IMR-90 (cell line): Measurements from ENCODE around the gene PHKG2. TPM values are rescaled to one million over a fixed set of nuclear protein-coding genes. Genes with fewer than 3 reads are reported as not detected.
"Not testable (repeated sequence)": the region's sequence is repeated elsewhere in the genome, so short reads cannot be mapped to it uniquely, and the experiment has no call there.

Source experiments
- ATAC-seq: fragments of 200-7000 bp; cut with Tn5 transposase; 2 replicates; pipeline ENCODE4 v1.9.1; 2020; ENCODE audit warnings: low read depth, mild to moderate bottlenecking, moderate library complexity
- BruUV-seq: library from RNA; stranded (reverse); fragments of 400-500 nt; replicated peaks from 2 replicates; lab custom pipeline; 2021; lab: Mats Ljungman, UMichigan
- CTCF ChIA-PET: fragments of 300-600 bp; formaldehyde crosslinking; extraction: SDS; loops from one replicate; lab custom pipeline; 2021; ENCODE audit warnings: antibody characterized with exemption; lab: Yijun Ruan, JAX
- POLR2A ChIA-PET: fragments of 300-600 bp; sonication (Branson Sonifier 250); formaldehyde crosslinking; loops from one replicate; lab custom pipeline; 2022; ENCODE audit warnings: antibody characterized with exemption; ENCODE audit not compliant: unreplicated experiment; lab: Charles Lee
- DNase-seq: peaks from one replicate; pipeline ENCODE4 v3.0.0; 2013
- H2AFZ ChIP-seq: replicated peaks from 2 replicates; pipeline ENCODE3; 2013; ENCODE audit warnings: low read length, mild to moderate bottlenecking; ENCODE audit not compliant: poor library complexity
- H2AK5ac ChIP-seq: 2 replicates; pipeline ENCODE4 v1.6.1; 2013; ENCODE audit warnings: low read depth, low read length, inconsistent platforms
- H2AK9ac ChIP-seq: replicated peaks from 2 replicates; pipeline ENCODE3; 2013; ENCODE audit warnings: mild to moderate bottlenecking, low read depth, low read length, moderate library complexity; ENCODE audit not compliant: poor library complexity
- H2BK120ac ChIP-seq: 2 replicates; pipeline ENCODE4 v1.6.1; 2013; ENCODE audit warnings: low read depth, low read length, inconsistent platforms
- H2BK15ac ChIP-seq: 3 replicates; pipeline ENCODE4 v1.6.1; 2013; ENCODE audit warnings: low read depth, low read length, inconsistent platforms
- H2BK20ac ChIP-seq: 2 replicates; pipeline ENCODE4 v1.6.1; 2013; ENCODE audit warnings: low read depth, mild to moderate bottlenecking, inconsistent platforms, low read length, moderate library complexity
- H2BK5ac ChIP-seq: 2 replicates; pipeline ENCODE4 v1.6.1; 2013; ENCODE audit warnings: mild to moderate bottlenecking, low read depth, low read length, inconsistent platforms; ENCODE audit not compliant: poor library complexity, severe bottlenecking
- H3K14ac ChIP-seq: replicated peaks from 2 replicates; pipeline ENCODE4 v1.6.1; 2013; ENCODE audit warnings: low read depth, low read length, inconsistent platforms
- H3K18ac ChIP-seq: 2 replicates; pipeline ENCODE4 v1.6.1; 2013; ENCODE audit warnings: low read depth, low read length, control low read depth
- H3K23ac ChIP-seq: 2 replicates; pipeline ENCODE4 v1.6.1; 2013; ENCODE audit warnings: low read depth, low read length, inconsistent platforms
- H3K27ac ChIP-seq: 2 replicates; pipeline ENCODE4 v1.5.1; 2013; ENCODE audit warnings: mild to moderate bottlenecking, control low read depth, low read length; ENCODE audit not compliant: insufficient read depth
- H3K27me3 ChIP-seq: 2 replicates; pipeline ENCODE4 v1.6.1; 2013; ENCODE audit warnings: low read length; ENCODE audit not compliant: control insufficient read depth, insufficient read depth
- H3K36me3 ChIP-seq: 2 replicates; pipeline ENCODE4 v1.6.1; 2013; ENCODE audit warnings: low read length, mixed read lengths; ENCODE audit not compliant: control insufficient read depth, insufficient read depth
- H3K4ac ChIP-seq: 2 replicates; pipeline ENCODE4 v1.6.1; 2013; ENCODE audit warnings: low read depth, low read length, inconsistent platforms
- H3K4me1 ChIP-seq: 2 replicates; pipeline ENCODE4 v1.6.1; 2013; ENCODE audit warnings: low read length, mixed read lengths; ENCODE audit not compliant: control insufficient read depth, insufficient read depth
- H3K4me2 ChIP-seq: 2 replicates; pipeline ENCODE4 v1.6.1; 2013; ENCODE audit warnings: low read depth, mild to moderate bottlenecking, control low read depth, low read length, moderate library complexity
- H3K4me3 ChIP-seq: 2 replicates; pipeline ENCODE4 v1.5.1; 2013; ENCODE audit warnings: low read depth, mild to moderate bottlenecking, control low read depth, low read length, moderate library complexity; ENCODE audit not compliant: insufficient read depth
- H3K56ac ChIP-seq: 2 replicates; pipeline ENCODE4 v1.6.1; 2013; ENCODE audit warnings: low read length, inconsistent platforms; ENCODE audit not compliant: insufficient read depth; ENCODE audit errors: extremely low read depth
- H3K79me1 ChIP-seq, 2 experiments: 2 replicates each; pipeline ENCODE4 v1.6.1; 2013; ENCODE audit warnings: low read length in 2 of 2, inconsistent platforms in 1 of 2, low read depth in 1 of 2
- H3K9ac ChIP-seq: 2 replicates; pipeline ENCODE4 v1.6.1; 2013; ENCODE audit warnings: low read depth, low read length, control low read depth
- H3K9me1 ChIP-seq: 2 replicates; pipeline ENCODE4 v1.6.1; 2013; ENCODE audit warnings: low read length, inconsistent platforms; ENCODE audit not compliant: insufficient read depth
- H3K9me3 ChIP-seq: 2 replicates; pipeline ENCODE4 v1.6.1; 2013; ENCODE audit warnings: low read length; ENCODE audit not compliant: control insufficient read depth, insufficient read depth
- H4K20me1 ChIP-seq: 2 replicates; pipeline ENCODE4 v1.6.1; 2013; ENCODE audit warnings: low read length, inconsistent platforms; ENCODE audit not compliant: insufficient read depth
- H4K5ac ChIP-seq: 2 replicates; pipeline ENCODE4 v1.6.1; 2013; ENCODE audit warnings: mild to moderate bottlenecking, low read depth, low read length, control low read depth
- H4K8ac ChIP-seq, 2 experiments: 2 replicates each; pipeline ENCODE4 v1.6.1; 2013; ENCODE audit warnings: low read depth in 2 of 2, low read length in 2 of 2, control low read depth in 1 of 2, inconsistent platforms in 1 of 2
- H4K91ac ChIP-seq: 2 replicates; pipeline ENCODE4 v1.6.1; 2013; ENCODE audit warnings: low read depth, low read length, inconsistent platforms; ENCODE audit not compliant: insufficient read depth
- WGBS, 2 experiments: methylation state at CpG; one replicate each; pipeline versions ENCODE4 v1.1.5 to v1.1.7; 2013; ENCODE audit warnings: missing lambda C conversion rate in 2 of 2; ENCODE audit not compliant: insufficient read length in 1 of 2; ENCODE audit errors: extremely low coverage in 2 of 2; 5-methylcytosine and 5-hydroxymethylcytosine counted together
- dilution Hi-C: fragments of 300-500 bp; cut with HindIII; formaldehyde crosslinking; loops from one replicate; pipeline ENCODE4 v1.14.3; 2018; ENCODE audit warnings: low sequenced_read_pairs; ENCODE audit not compliant: unreplicated experiment
- in situ Hi-C: fragments of 300-500 bp; cut with MboI; formaldehyde crosslinking; loops from 3 replicates; pipeline ENCODE4 v1.14.3; 2019; ENCODE audit warnings: low sequenced_read_pairs, inconsistent platforms, mixed read lengths
- intact Hi-C: fragments of 100-400 bp; cut with micrococcal nuclease; formaldehyde crosslinking; loops from 2 replicates; pipeline ENCODE4 v1.10.0; 2022
- polyA plus RNA-seq, 3 experiments: library from polyadenylated mRNA; depleted of rRNA; stranded (reverse); fragments of >200 nt; gene quantifications; 2 replicates each; pipeline ENCODE4 v1.2.3, GENCODE V29; 2012; ENCODE audit warnings: low replicate concordance in 1 of 3
- total RNA-seq: library from RNA; depleted of rRNA; stranded (reverse); fragments of >200 nt; gene quantifications from 2 replicates; pipeline ENCODE4 v1.2.3, GENCODE V29; 2012

The PHKG2 gene
- total and polyA plus RNA-seq, 2 of the 4 experiments (the other 2 are of a cell fraction) = 26.0 to 38.9 TPM

GRCh38 chr16:30703071-30703470 is 45.2 kb upstream of the PHKG2 start:
- H4K91ac ChIP-seq, dilution Hi-C loops, H2AFZ ChIP-seq, in situ Hi-C loops, H3K27me3 ChIP-seq, BruUV-seq, H3K4me3 ChIP-seq, H4K8ac ChIP-seq, H3K14ac ChIP-seq, intact Hi-C loops, DNase-seq, H2BK5ac ChIP-seq, H2AK5ac ChIP-seq, H3K9ac ChIP-seq, H2AK9ac ChIP-seq, H3K4me2 ChIP-seq, H3K9me1 ChIP-seq, H4K5ac ChIP-seq, H2BK120ac ChIP-seq, H3K56ac ChIP-seq, H3K18ac ChIP-seq, H3K27ac ChIP-seq, H3K23ac ChIP-seq, H3K4me1 ChIP-seq, H3K9me3 ChIP-seq, ATAC-seq, H2BK20ac ChIP-seq, CTCF ChIA-PET, H2BK15ac ChIP-seq, H3K4ac ChIP-seq: not testable (repeated sequence)
- Histone ChIP-seq H4K20me1 (peaks cover 18% of the 10 kb centered on the region), H3K36me3 (peaks cover 52% of the 10 kb centered on the region), H3K79me1 (peaks cover 29 to 46% of the 10 kb centered on the region in 2 experiments)
- WGBS, 2 experiments = 90% methylated on average over 2 of the region's 12 CpGs; no CpG with 5 or more reads in 1 of the 2 experiments
- POLR2A ChIA-PET = interaction anchor here (0.6 kb wide), 1 partner anchor 13 kb away, joined by 6 read pairs; no protein-coding TSS in a partner anchor
